HuH-7 (cell line): ENCODE measurements around the gene PPP2CA.
A peak's percentile ranks its signal among the peaks of the same experiment; 100 is the strongest.
"Not testable (repeated sequence)": the region's sequence is repeated elsewhere in the genome, so short reads cannot be mapped to it uniquely, and the experiment has no call there.

Experiments used
- DNase-seq: peaks from one replicate; pipeline ENCODE4 v3.0.0; 2011; ENCODE audit warnings: low spot score

PPP2CA gene

GRCh38 chr5:134189031-134189430, 36.8 kb downstream of the PPP2CA start:
- DNase-seq = no peak

- DNase-seq = no peak
These were observed 37.8 kb downstream of the PPP2CA start for GRCh38 chr5:134188092-134188491.

GRCh38 chr5:134184155-134185135, 41.4 kb downstream of the PPP2CA start:
- DNase-seq = peak; percentile 79

GRCh38 chr5:134183481-134183880, 42.4 kb downstream of the PPP2CA start:
- no peak for DNase-seq

- DNase-seq = no peak
These were observed 47.8 kb downstream of the PPP2CA start for GRCh38 chr5:134178096-134178419.

GRCh38 chr5:134177369-134178095, 48.3 kb downstream of the PPP2CA start:
- peak; percentile 24 for DNase-seq

GRCh38 chr5:134176511-134177368, 49.1 kb downstream of the PPP2CA start, which contains the start of gene SKP1:
SKP1 (minus strand) TSS chr5:134176950; CDS start chr5:134174022, 2,928 bp downstream.
- DNase-seq = peak; percentile 69

- DNase-seq = no peak
These were observed 49.9 kb downstream of the PPP2CA start for GRCh38 chr5:134175921-134176510.

- no peak for DNase-seq
These were observed 50.7 kb downstream of the PPP2CA start for GRCh38 chr5:134174841-134175839.

GRCh38 chr5:134171972-134172371, 53.9 kb downstream of the PPP2CA start:
- DNase-seq = no peak

- no peak for DNase-seq
These were observed 63.3 kb downstream of the PPP2CA start for GRCh38 chr5:134162592-134162991.

GRCh38 chr5:134161513-134162395, 64.1 kb downstream of the PPP2CA start:
- DNase-seq = no peak

- no peak for DNase-seq
These were observed 72.2 kb downstream of the PPP2CA start for GRCh38 chr5:134153657-134154056.

GRCh38 chr5:134153241-134153640, 72.6 kb downstream of the PPP2CA start:
- DNase-seq = no peak

- not testable (repeated sequence) for DNase-seq
These were observed 73.6 kb downstream of the PPP2CA start for GRCh38 chr5:134152173-134152832.

GRCh38 chr5:134151723-134152122, 74.2 kb downstream of the PPP2CA start:
- DNase-seq = no peak

- DNase-seq = peak; percentile 46
These were observed 76.1 kb downstream of the PPP2CA start for GRCh38 chr5:134149571-134150303.

- DNase-seq = no peak
These were observed 76.8 kb downstream of the PPP2CA start for GRCh38 chr5:134148986-134149539.
